Measurements from ENCODE around the gene RAPGEF4. TPM values are rescaled to one million over a fixed set of nuclear protein-coding genes. Genes with fewer than 3 reads are reported as not detected.

Gene RAPGEF4
- total and polyA plus RNA-seq, 11 donors, result 1.3 to 21.2 (median 10.5) TPM

- Histone ChIP-seq H3K4me3 (peak overlapping the region; percentile 10 to 55 (median 42)), H3K36me3 (no peaks in the 10 kb centered on the region), H3K27me3 (no peaks in the 10 kb centered on the region), H3K9me3 (no peaks in the 10 kb centered on the region), H3K27ac (peak overlapping the region in 9 of 12 donors; percentile 12 to 77 (median 68)), H3K4me1 (peaks cover 0 to 17% (median 0%) of the 10 kb centered on the region in 12 donors)
- WGBS, 4 donors, result 76 to 86% (median 80%) methylated on average over 6 of the region's 6 CpGs
- intact Hi-C loops (cut with DNase I), result no loop called here
- DNase-seq (no peak), ATAC-seq (peak in 1 of 4 donors; percentile 52)
- no peak for TF ChIP-seq POLR2A (IDR thresholded peaks at IDR 0.05)
- TF ChIP-seq CTCF (IDR thresholded peaks at IDR 0.05), result no peak
Observed at GRCh38 chr2:172822585-172822984, 86.9 kb downstream of the RAPGEF4 start.

- ATAC-seq (no peak), DNase-seq (no peak)
- intact Hi-C loops (cut with DNase I), result no loop called here
- Histone ChIP-seq H3K9me3 (no peaks in the 10 kb centered on the region), H3K4me3 (peak overlapping the region in 9 of 12 donors; percentile 25 to 55 (median 46)), H3K36me3 (no peaks in the 10 kb centered on the region), H3K4me1 (peaks cover 0 to 17% (median 0%) of the 10 kb centered on the region in 12 donors), H3K27ac (peak overlapping the region in 4 of 12 donors; percentile 56 to 77 (median 69)), H3K27me3 (no peaks in the 10 kb centered on the region)
- no peak for TF ChIP-seq POLR2A (IDR thresholded peaks at IDR 0.05)
- no peak for TF ChIP-seq CTCF (IDR thresholded peaks at IDR 0.05)
- 59 to 85% (median 80%) methylated on average over 4 to 7 of the region's 7 CpGs for WGBS, 4 donors
Observed at GRCh38 chr2:172823261-172823850, 87.7 kb downstream of the RAPGEF4 start.

- H3K27me3 ChIP-seq, result no peaks in the 10 kb centered on the region
- H3K4me1 ChIP-seq, result peaks cover 0 to 6% (median 0%) of the 10 kb centered on the region in 12 donors
- H3K36me3 ChIP-seq, result no peaks in the 10 kb centered on the region
- no peak for TF ChIP-seq POLR2A (IDR thresholded peaks at IDR 0.05)
- no peak for TF ChIP-seq CTCF (IDR thresholded peaks at IDR 0.05)
- no peak overlapping the region for H3K27ac ChIP-seq
- ATAC-seq, result no peak
- intact Hi-C loops (cut with DNase I), result loop anchor here in 1 of 10 donors (5.0 kb wide), 1 partner anchor 36 kb away; no protein-coding TSS in a partner anchor
- no peak for DNase-seq
- WGBS, 4 donors, result 92 to 99% (median 97%) methylated on average over 3 of the region's 3 CpGs
- no peaks in the 10 kb centered on the region for H3K9me3 ChIP-seq
- no peak overlapping the region for H3K4me3 ChIP-seq
Observed at GRCh38 chr2:172826522-172826921, 90.9 kb downstream of the RAPGEF4 start.

GRCh38 chr2:172829229-172829628, 93.6 kb downstream of the RAPGEF4 start:
- H3K9me3 ChIP-seq, result no peaks in the 10 kb centered on the region

More at GRCh38 chr2:172829229-172829628, 93.6 kb downstream of the RAPGEF4 start:
- WGBS, 4 donors, result 48 to 64% (median 55%) methylated on average over 7 of the region's 7 CpGs
- Histone ChIP-seq H3K36me3 (no peaks in the 10 kb centered on the region), H3K27ac (no peak overlapping the region), H3K4me3 (no peak overlapping the region), H3K4me1 (peaks cover 0 to 14% (median 2%) of the 10 kb centered on the region in 12 donors), H3K27me3 (no peaks in the 10 kb centered on the region)
- TF ChIP-seq CTCF (IDR thresholded peaks at IDR 0.05) (no peak), POLR2A (IDR thresholded peaks at IDR 0.05) (no peak)
- DNase-seq, result no peak
- intact Hi-C loops (cut with DNase I), result loop anchor here in 1 of 10 donors (5.0 kb wide), 1 partner anchor 33 kb away; no protein-coding TSS in a partner anchor
- ATAC-seq, result no peak
